Natural killer cell (primary cell): ENCODE results near the gene ZNF526. TPM values are rescaled to one million over a fixed set of nuclear protein-coding genes. Genes with fewer than 3 reads are reported as not detected.
A peak's percentile ranks its signal among the peaks of the same experiment; 100 is the strongest.

Source experiments
- ATAC-seq, 3 donors: fragments of 150-1000 bp in 2 of 3; fragments of 200-7000 bp in 1 of 3; cut with Tn5 transposase; 1 replicate in 1 of 3; 2 replicates in 2 of 3; pipeline ENCODE4 v1.10.0; 2021; ENCODE audit warnings: mild to moderate bottlenecking in 2 of 3, moderate library complexity in 2 of 3
- DNase-seq, 2 donors: peaks; one replicate each; pipeline versions ENCODE4 v3.0.0 to v3.0.0-alpha.2; 2013 to 2021; ENCODE audit warnings: mixed read lengths in 1 of 2
- H3K27ac ChIP-seq: one replicate; pipeline ENCODE4 v1.5.1; 2013; ENCODE audit warnings: mild to moderate bottlenecking, low read length
- H3K27me3 ChIP-seq: one replicate; pipeline ENCODE4 v1.6.1; 2013; ENCODE audit warnings: low read length; ENCODE audit not compliant: control insufficient read depth, insufficient read depth
- H3K36me3 ChIP-seq: one replicate; pipeline ENCODE4 v1.6.1; 2013; ENCODE audit warnings: low read length; ENCODE audit not compliant: control insufficient read depth, insufficient read depth
- H3K4me1 ChIP-seq: one replicate; pipeline ENCODE4 v1.6.1; 2013; ENCODE audit warnings: low read length; ENCODE audit not compliant: control insufficient read depth, insufficient read depth
- H3K4me3 ChIP-seq: one replicate; pipeline ENCODE4 v1.5.1; 2013; ENCODE audit warnings: low read length
- H3K9me3 ChIP-seq: one replicate; pipeline ENCODE4 v1.6.1; 2013; ENCODE audit warnings: low read length; ENCODE audit not compliant: control insufficient read depth, insufficient read depth
- H3K27ac Mint-ChIP-seq, 2 donors: one replicate each; pipeline ENCODE4 v1.8.0; 2022; ENCODE audit warnings: mild to moderate bottlenecking in 2 of 2, mixed read lengths in 2 of 2, moderate library complexity in 1 of 2
- H3K27me3 Mint-ChIP-seq, 2 donors: one replicate each; pipeline ENCODE4 v1.8.0; 2022; ENCODE audit warnings: low read depth in 2 of 2, mixed read lengths in 2 of 2
- H3K36me3 Mint-ChIP-seq: one replicate; pipeline ENCODE4 v1.8.0; 2022; ENCODE audit warnings: mixed read lengths
- H3K4me1 Mint-ChIP-seq, 2 donors: one replicate each; pipeline ENCODE4 v1.8.0; 2022; ENCODE audit warnings: mixed read lengths in 2 of 2
- H3K4me3 Mint-ChIP-seq: one replicate; pipeline ENCODE4 v1.8.0; 2022; ENCODE audit warnings: mild to moderate bottlenecking, moderate library complexity, mixed read lengths
- H3K9me3 Mint-ChIP-seq, 2 donors: one replicate each; pipeline ENCODE4 v1.8.0; 2022; ENCODE audit warnings: mixed read lengths in 2 of 2
- WGBS: methylation state at CpG from one replicate; pipeline ENCODE4 v1.1.7; 2013; ENCODE audit warnings: missing lambda C conversion rate; ENCODE audit not compliant: insufficient coverage; 5-methylcytosine and 5-hydroxymethylcytosine counted together
- intact Hi-C: fragments of 100-400 bp; cut with micrococcal nuclease; formaldehyde crosslinking; loops from one replicate; pipeline ENCODE4 v1.14.2; 2022
- total RNA-seq, 4 donors: library from RNA; stranded (reverse); fragments of 120-200 nt in 1 of 4; gene quantifications; one replicate each; pipeline versions ENCODE4 v1.2.3 to v1.2.4, GENCODE V29; 2013 to 2022
- TF ChIP-seq, protein P1 (sequence below): fragments of 200-600 bp; IDR thresholded peaks from one replicate; pipeline ENCODE4 v1.8.0; 2022; ENCODE audit warnings: antibody characterized with exemption

The ZNF526 gene
- total RNA-seq, 3 donors from 2014 or later (not counting 1 experiment from before 2014, with no cell fraction given), result 8.8 to 10.6 (median 10.2) TPM

DNA sequence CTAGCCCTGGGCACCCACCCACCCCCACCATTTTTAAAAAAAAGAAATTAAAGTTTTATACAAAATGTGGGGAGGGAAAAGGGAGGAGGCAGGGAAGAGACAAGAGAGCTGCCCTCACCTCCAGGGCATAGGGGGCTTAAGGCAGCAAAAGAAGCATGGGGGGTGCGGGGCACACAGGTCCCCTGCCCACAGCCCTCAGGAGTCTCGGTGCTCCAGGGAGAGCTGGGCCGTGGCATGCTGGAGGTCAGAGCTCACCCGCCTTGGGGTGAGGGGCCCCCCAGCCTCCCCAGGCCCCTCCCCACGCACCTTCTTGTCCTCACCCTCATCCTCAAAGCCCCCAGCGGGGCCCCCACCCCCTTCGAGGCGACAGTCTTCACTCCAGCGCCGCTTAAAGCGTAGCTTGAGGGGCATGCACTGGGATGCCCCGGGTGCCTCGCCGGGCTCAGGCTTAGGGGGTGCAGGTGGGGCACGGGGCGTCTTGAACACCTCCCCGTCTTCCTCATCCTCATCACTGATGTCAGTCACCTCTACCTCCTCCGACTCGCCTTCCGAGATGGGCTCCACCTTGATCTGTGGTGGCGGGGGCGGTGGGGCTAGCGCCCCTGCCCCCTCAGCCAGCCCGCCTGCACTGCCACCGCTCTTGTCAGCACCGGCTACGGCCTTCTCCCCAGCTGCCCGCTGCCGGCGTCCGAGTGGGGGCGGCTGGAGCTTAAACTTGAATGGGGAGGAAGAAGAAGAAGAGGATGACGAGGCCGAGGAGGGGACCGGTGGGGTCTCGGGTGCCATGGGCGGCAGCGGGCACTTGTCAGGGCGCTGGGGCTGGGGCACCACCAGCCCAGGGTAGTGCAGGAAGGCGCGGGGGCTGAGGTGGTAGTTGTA lies 28.4 kb downstream of the ZNF526 start:
- H3K9me3 Mint-ChIP-seq, result no peaks in the 10 kb centered on the region
- peaks cover 23 to 47% of the 10 kb centered on the region in 2 donors for H3K4me1 Mint-ChIP-seq
- peaks cover 5% of the 10 kb centered on the region for H3K36me3 ChIP-seq
- intact Hi-C loops, result no loop called here
- WGBS, result 96% methylated on average over 41 of the region's 41 CpGs
- DNase-seq (no peak), ATAC-seq (no peak)
- no peaks in the 10 kb centered on the region for H3K36me3 Mint-ChIP-seq
- no peaks in the 10 kb centered on the region for H3K9me3 ChIP-seq
- peaks cover 43% of the 10 kb centered on the region for H3K4me1 ChIP-seq
- TF ChIP-seq, protein P1, sequence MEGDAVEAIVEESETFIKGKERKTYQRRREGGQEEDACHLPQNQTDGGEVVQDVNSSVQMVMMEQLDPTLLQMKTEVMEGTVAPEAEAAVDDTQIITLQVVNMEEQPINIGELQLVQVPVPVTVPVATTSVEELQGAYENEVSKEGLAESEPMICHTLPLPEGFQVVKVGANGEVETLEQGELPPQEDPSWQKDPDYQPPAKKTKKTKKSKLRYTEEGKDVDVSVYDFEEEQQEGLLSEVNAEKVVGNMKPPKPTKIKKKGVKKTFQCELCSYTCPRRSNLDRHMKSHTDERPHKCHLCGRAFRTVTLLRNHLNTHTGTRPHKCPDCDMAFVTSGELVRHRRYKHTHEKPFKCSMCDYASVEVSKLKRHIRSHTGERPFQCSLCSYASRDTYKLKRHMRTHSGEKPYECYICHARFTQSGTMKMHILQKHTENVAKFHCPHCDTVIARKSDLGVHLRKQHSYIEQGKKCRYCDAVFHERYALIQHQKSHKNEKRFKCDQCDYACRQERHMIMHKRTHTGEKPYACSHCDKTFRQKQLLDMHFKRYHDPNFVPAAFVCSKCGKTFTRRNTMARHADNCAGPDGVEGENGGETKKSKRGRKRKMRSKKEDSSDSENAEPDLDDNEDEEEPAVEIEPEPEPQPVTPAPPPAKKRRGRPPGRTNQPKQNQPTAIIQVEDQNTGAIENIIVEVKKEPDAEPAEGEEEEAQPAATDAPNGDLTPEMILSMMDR, result no peak
- peak overlapping the region; percentile 37 for H3K4me3 Mint-ChIP-seq
- no peaks in the 10 kb centered on the region for H3K27me3 Mint-ChIP-seq
- no peak overlapping the region for H3K4me3 ChIP-seq
- H3K27ac ChIP-seq, result no peak overlapping the region
- no peaks in the 10 kb centered on the region for H3K27me3 ChIP-seq
- peak overlapping the region in 1 of 2 donors; percentile 49 for H3K27ac Mint-ChIP-seq

DNA sequence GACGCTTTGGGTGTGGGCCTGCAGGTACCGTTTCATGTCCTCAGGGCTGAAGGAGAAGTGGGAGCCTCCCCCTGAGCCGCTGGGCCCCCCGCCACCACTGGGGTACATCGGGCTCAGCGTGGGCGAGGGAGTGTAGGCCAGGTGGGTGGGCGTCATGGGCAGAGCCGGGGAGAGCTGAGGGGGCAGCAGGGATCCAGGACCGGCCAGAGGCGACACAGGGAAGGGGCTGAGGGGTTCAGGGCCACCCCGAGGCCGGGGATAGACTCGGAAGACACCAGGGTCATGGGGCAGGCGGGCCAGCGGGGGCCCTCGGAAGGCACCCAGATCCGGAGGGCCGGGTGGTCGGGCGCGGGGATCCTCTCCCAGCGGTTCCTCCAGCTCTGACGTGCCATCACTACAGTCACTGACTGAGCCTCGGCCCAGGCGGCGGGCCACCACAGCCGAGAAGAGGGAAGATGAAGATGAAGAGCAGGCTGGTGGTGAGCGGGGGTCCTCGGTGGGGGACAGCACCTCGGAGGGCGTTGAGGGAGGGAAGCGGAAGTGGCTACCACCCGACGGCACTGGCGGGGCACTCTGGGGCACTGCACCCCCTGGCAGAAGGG lies 29.1 kb downstream of the ZNF526 start:
- Mint-ChIP-seq H3K4me3 (peak overlapping the region; percentile 37), H3K27me3 (no peaks in the 10 kb centered on the region), H3K9me3 (no peaks in the 10 kb centered on the region), H3K36me3 (no peaks in the 10 kb centered on the region), H3K27ac (peak overlapping the region in 1 of 2 donors; percentile 49), H3K4me1 (peaks cover 22 to 45% of the 10 kb centered on the region in 2 donors)
- Histone ChIP-seq H3K36me3 (peaks cover 5% of the 10 kb centered on the region), H3K27me3 (no peaks in the 10 kb centered on the region), H3K4me3 (no peak overlapping the region), H3K4me1 (peaks cover 36% of the 10 kb centered on the region), H3K27ac (no peak overlapping the region), H3K9me3 (no peaks in the 10 kb centered on the region)
- no peak for DNase-seq
- WGBS, result 91% methylated on average over 36 of the region's 36 CpGs
- TF ChIP-seq, protein P1, result no peak
- intact Hi-C loops, result no loop called here
- ATAC-seq, result no peak

DNA sequence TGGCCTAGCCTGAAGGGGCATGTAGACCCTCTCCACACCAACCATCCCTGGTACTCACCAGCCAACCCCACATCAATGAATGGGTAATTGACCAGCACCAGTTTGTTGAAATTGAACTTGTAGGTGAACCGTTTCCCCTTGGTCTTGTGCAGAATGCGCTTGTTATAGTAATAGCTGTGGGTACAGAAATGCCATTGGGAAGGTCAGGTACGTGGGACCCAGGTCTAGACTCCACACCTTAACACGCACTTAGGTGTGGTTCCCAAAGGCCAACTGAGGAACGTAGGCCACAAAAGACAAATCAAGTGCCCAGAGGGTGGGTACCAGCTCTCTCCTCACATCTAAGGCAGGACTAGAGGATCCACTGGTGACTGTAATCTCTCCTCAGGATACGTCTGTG lies 29.7 kb downstream of the ZNF526 start:
- no peak overlapping the region for H3K27ac Mint-ChIP-seq
- H3K36me3 Mint-ChIP-seq, result no peaks in the 10 kb centered on the region
- Histone ChIP-seq H3K4me1 (peaks cover 32% of the 10 kb centered on the region), H3K36me3 (peaks cover 5% of the 10 kb centered on the region), H3K4me3 (no peak overlapping the region), H3K9me3 (no peaks in the 10 kb centered on the region), H3K27me3 (no peaks in the 10 kb centered on the region), H3K27ac (no peak overlapping the region)
- H3K4me1 Mint-ChIP-seq, result peaks cover 17 to 40% of the 10 kb centered on the region in 2 donors
- intact Hi-C loops, result no loop called here
- no peaks in the 10 kb centered on the region for H3K9me3 Mint-ChIP-seq
- 91% methylated on average over 6 of the region's 6 CpGs for WGBS
- TF ChIP-seq, protein P1, result no peak
- ATAC-seq (no peak), DNase-seq (no peak)
- no peaks in the 10 kb centered on the region for H3K27me3 Mint-ChIP-seq
- H3K4me3 Mint-ChIP-seq, result no peak overlapping the region
